Stimulated activated CD4-positive, alpha-beta T cell treated with anti-CD3 and anti-CD28 coated beads, Interleukin-4, amount 100 ng/mL, for 48 hours (primary cell): ENCODE results near the gene SFSWAP.

ENCODE experiments used
- DNase-seq, 2 donors: peaks; one replicate each; pipeline ENCODE4 v3.0.0-alpha.2; 2020; ENCODE audit warnings: low read depth in 2 of 2

Gene SFSWAP

DNA sequence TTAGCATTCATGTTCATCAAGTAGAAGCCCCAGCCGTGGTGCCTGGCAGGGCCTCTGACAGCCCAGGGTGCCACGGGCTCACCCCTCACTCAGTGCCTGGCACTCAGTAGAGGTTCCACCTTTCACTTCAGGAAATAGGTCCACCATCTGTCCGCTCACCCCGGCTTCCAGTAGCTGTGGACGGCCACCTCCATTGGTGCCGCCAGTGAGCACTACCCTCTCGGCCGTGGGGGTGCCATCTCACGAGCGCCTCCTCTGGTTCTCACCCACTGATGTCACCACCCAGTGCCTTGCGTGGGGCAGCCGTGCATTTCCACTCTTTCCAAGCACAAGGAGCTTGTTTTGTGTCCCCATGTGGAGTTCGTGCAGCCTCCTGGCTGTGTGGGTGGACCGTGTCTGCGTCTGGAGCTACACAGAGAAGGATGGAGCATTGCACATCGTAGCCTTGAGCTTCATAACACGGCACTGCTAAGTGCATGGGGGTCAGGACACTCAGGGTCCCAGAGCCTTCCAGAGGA, 76.3 kb downstream of the SFSWAP start:
- DNase-seq, result no peak

DNA sequence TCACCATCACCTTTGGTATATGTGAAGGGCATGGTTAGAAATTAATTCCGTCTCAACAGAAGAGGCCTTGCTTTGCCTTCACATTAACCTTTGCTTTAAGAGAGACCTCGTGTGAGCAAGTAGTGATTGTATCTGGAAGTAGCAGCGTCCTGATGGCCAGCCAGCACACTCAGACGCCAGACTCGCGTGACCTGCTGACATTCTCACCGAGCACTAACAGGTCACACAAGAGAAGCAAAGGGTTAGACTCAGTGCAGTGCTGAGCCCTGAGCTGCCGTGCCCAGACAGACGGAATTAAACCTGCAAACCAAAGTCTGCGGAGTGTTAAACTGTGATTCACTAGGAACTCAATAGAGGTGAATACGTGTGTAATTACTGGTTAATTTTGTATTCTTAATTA, 77.2 kb downstream of the SFSWAP start:
- no peak for DNase-seq

GRCh38 chr12:131789638-131790037, 78.7 kb downstream of the SFSWAP start:
- DNase-seq, result no peak

- no peak for DNase-seq
Measured at GRCh38 chr12:131793243-131794022, 82.5 kb downstream of the SFSWAP start.

- DNase-seq, result no peak
Measured at GRCh38 chr12:131794061-131794460, 83.2 kb downstream of the SFSWAP start.

DNA sequence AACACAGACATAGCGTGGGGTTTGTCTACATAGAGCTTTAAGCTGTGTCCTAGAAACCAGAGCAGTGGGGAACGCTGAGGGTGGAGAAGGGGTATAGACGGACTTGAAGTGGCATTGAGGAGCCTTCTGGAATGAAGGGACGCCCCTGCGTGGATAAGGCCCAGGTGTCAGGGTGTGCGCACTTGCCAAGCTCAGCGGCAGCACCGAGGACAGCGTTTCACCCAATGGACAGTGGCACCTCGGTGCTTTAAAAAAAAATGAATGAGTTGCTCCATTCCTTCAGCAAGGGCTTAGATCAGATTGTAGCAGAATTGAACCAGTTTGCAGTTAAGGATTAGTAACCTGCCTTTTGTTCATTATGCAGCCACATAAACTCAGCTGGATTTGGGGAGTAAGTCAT, 83.7 kb downstream of the SFSWAP start:
- DNase-seq, result no peak

DNA sequence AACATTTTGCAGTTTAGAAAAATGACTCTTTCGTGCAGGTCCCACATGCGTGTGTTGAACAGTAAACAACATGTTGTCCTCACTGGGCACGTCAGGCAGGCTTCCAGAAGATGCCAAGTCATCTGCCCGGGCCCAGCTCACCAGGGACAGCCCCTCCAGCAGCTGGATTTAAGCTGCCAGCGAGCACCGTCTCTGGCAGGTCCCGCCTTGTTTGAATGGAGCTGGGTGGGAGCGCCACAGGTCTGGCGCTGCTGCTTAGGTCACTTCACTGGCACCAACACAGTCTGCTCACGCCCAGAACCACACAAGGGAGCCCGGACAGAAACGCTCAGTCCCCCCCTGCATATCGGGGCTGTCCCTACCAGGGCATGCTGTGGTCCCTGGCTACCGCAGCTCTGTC, 84.2 kb downstream of the SFSWAP start:
- DNase-seq, result no peak

- DNase-seq, result no peak
Measured at GRCh38 chr12:131795690-131796410, 85.0 kb downstream of the SFSWAP start.

GRCh38 chr12:131796411-131796736, 85.5 kb downstream of the SFSWAP start:
- DNase-seq, result no peak

GRCh38 chr12:131796754-131797587, 86.1 kb downstream of the SFSWAP start:
- no peak for DNase-seq

DNA sequence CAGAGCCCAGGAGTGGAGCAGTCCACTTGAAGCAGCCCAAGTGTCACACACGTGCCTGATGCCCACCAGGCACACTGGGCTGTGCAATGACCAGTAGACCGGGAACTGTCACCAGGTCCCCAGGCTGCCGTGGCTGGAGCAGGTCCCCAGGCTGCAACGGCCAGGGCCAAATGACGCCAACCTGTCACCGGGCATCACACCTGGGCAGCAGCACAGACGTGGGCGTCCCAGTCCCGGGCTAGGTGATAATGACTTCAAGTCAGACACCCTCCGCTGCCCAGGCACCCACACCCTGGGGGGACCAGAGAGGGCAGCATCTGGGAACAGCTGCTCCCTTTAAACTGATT, 86.7 kb downstream of the SFSWAP start:
- no peak for DNase-seq

GRCh38 chr12:131799195-131799594, 88.3 kb downstream of the SFSWAP start:
- no peak for DNase-seq

DNA sequence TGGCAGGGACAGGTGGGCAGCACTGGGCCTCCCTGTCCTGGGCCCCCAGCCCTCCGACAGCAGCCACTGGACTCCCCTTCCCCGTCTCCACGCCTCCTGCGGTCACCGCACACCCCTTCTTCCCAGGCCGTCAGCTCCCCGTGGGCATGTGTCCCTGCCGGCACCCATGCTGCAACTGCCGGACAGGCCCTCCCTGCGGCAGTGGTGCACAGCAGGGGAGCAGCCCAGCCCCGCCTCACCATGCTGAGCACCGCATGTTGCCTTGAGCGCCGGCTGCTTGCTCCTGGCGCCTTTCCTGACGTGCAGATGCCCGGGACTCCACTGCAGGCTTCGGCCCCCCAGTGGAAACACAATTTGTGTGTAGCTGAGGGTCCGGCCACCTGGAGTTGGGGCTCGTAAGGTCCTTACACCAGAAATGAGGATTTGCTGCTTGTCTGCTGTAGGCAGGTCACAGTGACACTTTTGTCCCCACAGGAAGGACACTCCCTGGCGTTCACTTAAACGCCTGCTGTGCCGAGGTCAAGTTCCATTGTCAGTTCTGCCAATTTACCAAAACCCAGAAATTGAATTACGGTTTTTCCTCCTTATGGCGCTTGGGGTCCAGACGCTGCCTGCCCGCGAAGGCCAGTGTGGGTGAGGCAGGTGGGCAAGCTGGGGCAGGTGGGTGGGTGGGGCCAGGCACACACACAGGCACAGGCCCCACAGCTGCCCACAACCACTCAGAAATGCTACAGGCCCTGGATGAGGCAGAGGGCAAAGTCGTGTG, 89.1 kb downstream of the SFSWAP start:
- DNase-seq, result no peak

- no peak for DNase-seq
Measured at GRCh38 chr12:131800594-131801135, 89.8 kb downstream of the SFSWAP start.

DNA sequence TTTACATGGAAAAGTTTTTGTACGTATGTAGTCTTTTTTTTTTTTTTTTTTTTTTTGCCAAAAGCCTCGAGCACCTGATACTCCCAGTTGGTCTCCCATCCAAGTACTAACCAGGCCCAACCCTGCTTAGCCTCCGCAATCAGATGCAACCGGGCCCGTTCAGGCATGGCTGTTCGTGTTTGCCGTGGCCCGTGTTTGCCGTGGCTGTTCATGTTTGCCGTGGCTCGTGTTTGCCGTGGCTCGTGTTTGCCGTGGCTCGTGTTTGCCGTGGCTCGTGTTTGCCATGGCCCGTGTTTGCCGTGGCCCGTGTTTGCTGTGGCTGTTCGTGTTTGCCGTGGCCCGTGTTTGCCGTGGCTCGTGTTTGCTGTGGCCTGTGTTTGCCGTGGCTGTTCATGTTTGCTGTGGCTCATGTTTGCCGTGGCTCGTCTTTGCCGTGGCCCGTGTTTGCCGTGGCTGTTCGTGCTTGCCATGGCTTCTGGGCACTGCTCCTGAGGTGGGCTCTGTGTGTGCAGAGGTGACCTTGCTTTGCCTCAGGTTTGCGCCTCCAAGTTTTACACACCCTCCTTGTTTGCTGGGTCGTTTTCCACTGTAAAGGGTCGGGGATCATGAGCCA, 90.5 kb downstream of the SFSWAP start:
- no peak for DNase-seq

GRCh38 chr12:131803961-131804521, 93.2 kb downstream of the SFSWAP start:
- DNase-seq, result no peak

GRCh38 chr12:131805421-131805820, 94.5 kb downstream of the SFSWAP start:
- no peak for DNase-seq

DNA sequence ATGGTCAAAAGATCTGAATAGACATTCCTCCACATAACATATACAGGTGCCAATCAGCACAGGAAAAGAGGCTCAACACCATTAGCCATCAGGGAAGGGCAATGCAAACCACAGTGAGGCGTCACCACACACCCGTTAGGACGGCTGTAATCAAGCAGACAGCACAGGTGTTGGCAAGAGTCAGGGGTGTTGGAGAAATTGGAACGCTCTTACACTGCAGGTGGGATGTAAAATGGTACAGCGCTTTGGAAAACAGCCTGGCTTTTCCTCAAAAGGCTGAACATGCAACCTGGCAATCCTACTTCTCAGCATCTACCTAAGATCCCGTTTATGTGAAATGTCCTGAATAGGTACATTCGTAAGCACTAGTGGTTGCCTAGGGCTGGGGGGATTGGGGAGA, 95.8 kb downstream of the SFSWAP start:
- no peak for DNase-seq

- no peak for DNase-seq
Measured at GRCh38 chr12:131808744-131809371, 98.0 kb downstream of the SFSWAP start.
